ENCODE data around the gene MYOG.

The MYOG gene

DNA sequence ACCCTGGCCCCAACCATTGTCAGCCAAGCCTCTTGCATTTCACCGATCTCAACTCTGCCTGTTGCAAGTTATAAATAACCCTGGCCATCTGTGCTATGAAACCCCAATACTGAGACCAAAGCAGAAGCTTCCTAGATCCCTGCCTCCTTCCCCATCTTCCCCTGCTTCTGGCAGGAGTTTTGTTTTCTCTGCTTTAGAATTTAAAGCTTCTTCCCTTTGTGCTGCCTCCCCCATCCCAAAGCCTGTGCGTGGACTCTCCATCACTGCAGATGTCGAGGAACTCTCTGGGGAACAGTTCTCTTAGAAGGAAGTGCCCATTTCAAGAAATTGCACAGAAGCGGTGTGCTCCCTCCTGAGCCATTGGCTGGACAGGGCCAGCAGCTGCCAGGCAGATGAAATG lies 17.4 kb upstream of the MYOG start:
- Mint-ChIP-seq H3K36me3 (ENCODE audit: low read depth) (no peaks in the 10 kb centered on the region), H3K27me3 (ENCODE audit: low read depth) (peaks cover 19% of the 10 kb centered on the region), H3K4me1 (ENCODE audit: low read depth) (no peaks in the 10 kb centered on the region), H3K9me3 (no peaks in the 10 kb centered on the region), H3K4me3 (no peak overlapping the region), H3K27ac (no peak overlapping the region)
- DNase-seq (ENCODE audit: low spot score) = no peak

DNA sequence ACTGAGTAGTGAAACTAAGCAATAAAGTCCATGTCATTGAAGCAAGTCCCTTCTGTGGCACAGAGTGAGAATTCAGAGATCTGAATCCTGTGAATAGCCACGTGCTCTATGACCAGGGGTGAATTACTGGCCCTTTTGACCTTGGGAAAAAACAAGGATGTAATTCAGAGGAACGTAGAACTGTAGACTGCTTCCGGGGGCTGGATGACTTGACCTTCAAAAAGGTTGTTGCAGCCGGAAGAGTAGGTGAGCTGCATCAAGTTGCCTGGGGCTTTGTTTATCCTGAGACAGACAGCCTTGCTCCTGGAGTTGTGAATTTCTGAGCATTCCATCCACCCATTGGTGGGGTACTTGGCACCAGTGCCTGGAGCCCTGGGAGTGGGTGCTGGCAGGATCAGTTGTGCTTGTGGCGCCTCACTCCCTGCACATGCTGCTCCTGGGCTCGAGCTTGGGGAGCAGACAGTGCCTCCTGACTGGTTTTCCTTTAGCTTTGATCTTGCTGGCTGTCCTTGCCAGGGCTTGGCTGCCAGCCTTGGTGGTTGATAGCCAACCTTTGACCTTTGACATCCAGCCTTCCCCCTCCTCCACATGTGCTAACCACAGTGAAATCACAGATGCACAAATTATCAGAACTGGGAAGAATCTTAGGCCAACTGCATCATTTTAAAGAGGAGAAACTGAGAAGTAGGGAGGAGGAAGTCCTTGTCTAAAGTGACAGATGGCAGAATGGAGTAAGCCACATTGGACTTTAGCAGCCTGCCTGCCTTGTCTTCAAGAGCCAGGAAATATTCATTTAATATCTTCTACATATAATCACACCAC lies 16.2 kb upstream of the MYOG start:
- H3K27ac Mint-ChIP-seq = no peak overlapping the region
- no peaks in the 10 kb centered on the region for H3K36me3 Mint-ChIP-seq (ENCODE audit: low read depth)
- H3K4me1 Mint-ChIP-seq (ENCODE audit: low read depth) = no peaks in the 10 kb centered on the region
- no peak overlapping the region for H3K4me3 Mint-ChIP-seq
- peaks cover 8% of the 10 kb centered on the region for H3K27me3 Mint-ChIP-seq (ENCODE audit: low read depth)
- no peak for DNase-seq (ENCODE audit: low spot score)
- no peaks in the 10 kb centered on the region for H3K9me3 Mint-ChIP-seq

DNA sequence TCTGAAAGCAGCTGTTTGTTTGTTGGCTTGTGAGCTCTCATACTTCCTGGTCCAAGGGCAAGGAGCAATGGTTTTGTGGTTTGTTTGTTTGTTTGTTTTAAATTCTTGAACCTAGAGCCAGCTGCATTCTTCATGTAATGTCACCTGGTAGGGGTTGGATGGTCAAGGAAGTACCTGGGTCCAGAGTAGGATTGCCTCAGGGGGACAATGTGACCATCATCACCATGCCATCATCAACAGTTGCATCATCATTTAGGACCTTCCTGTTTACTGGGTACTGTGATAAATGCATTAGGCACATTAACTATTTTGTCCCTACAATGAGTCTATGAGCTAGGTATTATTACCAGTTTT lies 14.7 kb upstream of the MYOG start:
- Mint-ChIP-seq H3K36me3 (ENCODE audit: low read depth) (no peaks in the 10 kb centered on the region), H3K9me3 (peaks cover 2% of the 10 kb centered on the region), H3K27ac (no peak overlapping the region), H3K4me3 (no peak overlapping the region), H3K27me3 (ENCODE audit: low read depth) (peaks cover 6% of the 10 kb centered on the region), H3K4me1 (ENCODE audit: low read depth) (no peaks in the 10 kb centered on the region)
- no peak for DNase-seq (ENCODE audit: low spot score)

DNA sequence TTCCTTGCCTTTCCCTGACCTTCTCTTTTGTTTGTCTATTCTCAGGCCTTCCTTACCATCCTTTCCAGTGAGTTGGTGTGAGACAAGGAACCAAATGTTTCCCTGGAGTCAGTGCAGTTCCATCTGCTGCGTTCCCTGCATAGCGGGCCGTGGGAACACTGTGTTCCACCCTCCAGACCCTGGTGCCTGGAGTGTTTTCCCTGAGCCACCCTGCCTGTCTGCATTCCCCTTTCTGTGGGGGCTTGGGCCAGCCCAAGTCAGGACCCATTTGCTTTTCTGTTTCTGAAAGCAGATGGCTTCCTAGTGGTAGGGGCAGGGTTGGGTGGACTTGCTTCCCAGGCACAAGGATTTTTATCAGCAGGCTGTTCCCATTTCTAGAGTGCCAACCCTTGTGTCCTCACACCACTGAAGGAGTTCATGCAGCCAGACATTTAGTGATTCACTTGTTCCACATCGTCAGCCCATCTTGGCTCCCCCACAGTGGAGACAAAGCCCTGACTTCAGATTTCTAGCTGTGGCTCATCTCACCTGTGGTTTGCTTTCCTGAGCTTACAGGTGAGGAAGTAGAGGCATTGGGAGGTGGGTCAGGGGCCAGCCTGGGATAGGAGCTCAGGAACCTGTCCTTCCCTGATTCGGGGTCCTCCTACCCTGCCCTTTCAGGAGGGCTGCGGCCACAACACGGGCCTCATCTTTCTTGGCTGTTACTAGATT lies 14.1 kb upstream of the MYOG start:
- Mint-ChIP-seq H3K4me3 (no peak overlapping the region), H3K9me3 (peaks cover 7% of the 10 kb centered on the region), H3K4me1 (ENCODE audit: low read depth) (no peaks in the 10 kb centered on the region), H3K27ac (no peak overlapping the region), H3K36me3 (ENCODE audit: low read depth) (no peaks in the 10 kb centered on the region), H3K27me3 (ENCODE audit: low read depth) (peaks cover 2% of the 10 kb centered on the region)
- no peak for DNase-seq (ENCODE audit: low spot score)

DNA sequence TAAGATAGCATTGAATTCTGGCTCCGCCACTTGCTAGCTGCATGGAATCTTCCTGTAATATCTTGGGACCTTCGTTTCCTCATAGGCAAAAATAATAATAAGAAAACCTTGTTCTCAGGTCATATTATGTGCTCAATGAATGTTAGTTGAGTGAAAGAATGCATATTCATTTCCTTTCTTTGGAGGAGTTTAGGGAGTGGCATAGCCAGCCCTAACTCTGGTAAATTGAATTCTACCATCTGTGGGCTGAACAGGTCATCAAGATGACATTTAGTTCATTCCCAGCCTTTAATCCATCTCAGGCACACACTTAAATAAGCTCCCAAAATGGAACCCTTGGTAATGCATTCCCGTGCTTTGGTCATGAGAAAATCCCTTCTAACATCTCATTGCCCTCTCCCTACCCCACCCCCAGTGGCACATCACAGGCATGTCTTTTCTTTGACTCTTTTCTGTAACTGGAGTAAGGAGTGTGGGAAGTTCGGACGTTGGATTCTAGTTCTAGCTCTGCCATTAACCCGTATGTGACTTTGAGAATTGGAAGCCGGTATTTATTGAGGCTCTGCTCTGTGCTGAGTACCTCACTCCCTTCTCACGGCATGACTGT lies 13.2 kb upstream of the MYOG start:
- H3K4me1 Mint-ChIP-seq (ENCODE audit: low read depth) = no peaks in the 10 kb centered on the region
- no peaks in the 10 kb centered on the region for H3K36me3 Mint-ChIP-seq (ENCODE audit: low read depth)
- no peak overlapping the region for H3K4me3 Mint-ChIP-seq
- H3K9me3 Mint-ChIP-seq = peaks cover 15% of the 10 kb centered on the region
- DNase-seq (ENCODE audit: low spot score) = no peak
- H3K27me3 Mint-ChIP-seq (ENCODE audit: low read depth) = peaks cover 2% of the 10 kb centered on the region
- no peak overlapping the region for H3K27ac Mint-ChIP-seq

DNA sequence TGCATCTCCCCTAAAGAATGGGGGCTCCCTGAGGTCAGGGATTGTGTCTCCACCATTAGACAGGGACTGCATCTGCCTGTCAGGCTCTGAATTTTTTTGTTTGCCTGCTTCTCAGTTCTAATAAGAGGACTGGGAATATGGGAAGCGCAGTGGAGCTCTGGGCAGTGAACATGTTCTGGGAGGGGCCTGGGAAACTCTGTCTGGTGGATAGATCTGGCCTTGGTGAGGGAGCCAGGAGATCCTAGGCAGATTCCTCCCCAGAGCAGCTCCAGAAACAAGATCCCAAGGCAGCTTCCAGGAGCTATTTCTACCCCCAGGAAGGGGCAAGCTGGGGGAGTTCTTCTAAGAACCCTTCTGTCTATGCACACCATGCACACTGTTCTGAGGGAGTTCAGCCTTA lies 12.6 kb upstream of the MYOG start:
- Mint-ChIP-seq H3K27ac (no peak overlapping the region), H3K4me1 (ENCODE audit: low read depth) (no peaks in the 10 kb centered on the region), H3K4me3 (no peak overlapping the region), H3K9me3 (peaks cover 15% of the 10 kb centered on the region), H3K27me3 (ENCODE audit: low read depth) (peaks cover 2% of the 10 kb centered on the region), H3K36me3 (ENCODE audit: low read depth) (no peaks in the 10 kb centered on the region)
- DNase-seq (ENCODE audit: low spot score) = no peak

DNA sequence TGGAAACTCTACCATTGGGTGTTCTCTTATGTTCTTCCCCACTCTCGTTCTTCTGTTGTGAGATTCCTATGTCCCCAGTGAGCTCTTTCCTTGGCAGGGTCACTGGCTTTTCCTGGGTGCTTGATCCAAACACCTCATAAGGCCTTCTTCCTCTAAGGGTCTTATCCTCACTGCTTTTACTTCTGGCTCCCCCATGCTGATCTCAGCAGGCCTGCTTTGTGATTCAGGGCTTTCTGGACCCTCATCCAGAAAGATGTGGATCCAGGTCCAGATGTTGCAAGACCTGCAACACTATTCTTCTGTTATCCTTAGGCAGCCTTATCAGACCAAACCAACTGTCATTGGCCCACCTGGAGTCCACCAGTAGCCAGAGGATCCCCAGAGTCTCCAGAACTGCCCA lies 11.2 kb upstream of the MYOG start:
- Mint-ChIP-seq H3K4me1 (ENCODE audit: low read depth) (no peaks in the 10 kb centered on the region), H3K9me3 (peaks cover 15% of the 10 kb centered on the region), H3K27me3 (ENCODE audit: low read depth) (peaks cover 4% of the 10 kb centered on the region), H3K27ac (no peak overlapping the region), H3K36me3 (ENCODE audit: low read depth) (no peaks in the 10 kb centered on the region), H3K4me3 (no peak overlapping the region)
- DNase-seq (ENCODE audit: low spot score) = no peak

DNA sequence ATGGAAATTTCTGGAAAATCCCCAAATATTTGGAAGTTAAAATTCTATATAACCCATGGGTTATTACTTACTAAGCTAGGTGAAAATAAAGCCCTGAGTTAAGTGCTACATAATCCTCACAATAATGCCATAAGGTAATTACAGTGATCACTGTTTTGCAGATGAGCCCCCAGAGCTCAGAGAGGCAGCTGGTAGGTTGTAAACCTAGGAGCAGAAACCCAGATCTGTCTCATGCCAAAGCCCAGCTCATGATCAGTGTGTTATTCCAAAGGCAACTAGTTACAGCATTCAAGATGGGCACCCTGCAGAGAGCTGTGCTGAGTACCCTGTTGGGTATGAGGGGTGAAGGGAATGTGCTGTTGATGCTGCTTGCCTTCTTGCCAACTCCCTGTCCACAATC lies 10.8 kb upstream of the MYOG start:
- Mint-ChIP-seq H3K36me3 (ENCODE audit: low read depth) (no peaks in the 10 kb centered on the region), H3K9me3 (peaks cover 15% of the 10 kb centered on the region), H3K4me3 (no peak overlapping the region), H3K4me1 (ENCODE audit: low read depth) (no peaks in the 10 kb centered on the region), H3K27ac (no peak overlapping the region), H3K27me3 (ENCODE audit: low read depth) (peaks cover 4% of the 10 kb centered on the region)
- DNase-seq (ENCODE audit: low spot score) = no peak

DNA sequence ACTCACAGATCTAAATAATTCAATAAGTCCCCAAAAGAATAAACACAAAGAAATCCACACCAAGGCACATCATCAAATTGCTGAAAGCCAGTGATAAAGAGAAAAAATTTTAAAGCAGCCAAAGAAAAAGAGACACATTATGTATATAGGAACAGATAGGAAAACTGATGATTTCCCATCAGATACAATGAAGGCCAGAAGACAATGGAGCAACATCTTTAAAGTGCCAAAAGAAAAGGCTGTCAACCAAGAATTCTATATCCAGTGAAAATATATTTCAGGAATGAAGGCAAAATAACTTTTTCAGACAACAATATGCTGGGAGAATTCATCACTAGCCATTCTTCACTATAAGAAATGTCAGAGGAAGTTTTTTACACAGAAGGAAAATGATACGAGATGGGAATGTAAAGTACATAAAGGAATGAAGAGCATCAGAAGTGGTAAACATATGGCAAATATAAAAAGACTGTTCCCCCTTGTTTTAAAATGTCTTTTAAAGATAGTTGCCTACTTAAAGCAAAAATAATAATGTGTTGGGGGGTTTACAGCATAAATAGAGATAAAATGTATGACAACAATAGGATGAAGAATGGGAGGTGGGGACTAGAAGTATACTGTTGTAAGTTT lies 9.4 kb upstream of the MYOG start:
- H3K27ac Mint-ChIP-seq = no peak overlapping the region
- no peak for DNase-seq (ENCODE audit: low spot score)
- peaks cover 6% of the 10 kb centered on the region for H3K27me3 Mint-ChIP-seq (ENCODE audit: low read depth)
- peaks cover 15% of the 10 kb centered on the region for H3K9me3 Mint-ChIP-seq
- no peak overlapping the region for H3K4me3 Mint-ChIP-seq
- H3K4me1 Mint-ChIP-seq (ENCODE audit: low read depth) = no peaks in the 10 kb centered on the region
- no peaks in the 10 kb centered on the region for H3K36me3 Mint-ChIP-seq (ENCODE audit: low read depth)

DNA sequence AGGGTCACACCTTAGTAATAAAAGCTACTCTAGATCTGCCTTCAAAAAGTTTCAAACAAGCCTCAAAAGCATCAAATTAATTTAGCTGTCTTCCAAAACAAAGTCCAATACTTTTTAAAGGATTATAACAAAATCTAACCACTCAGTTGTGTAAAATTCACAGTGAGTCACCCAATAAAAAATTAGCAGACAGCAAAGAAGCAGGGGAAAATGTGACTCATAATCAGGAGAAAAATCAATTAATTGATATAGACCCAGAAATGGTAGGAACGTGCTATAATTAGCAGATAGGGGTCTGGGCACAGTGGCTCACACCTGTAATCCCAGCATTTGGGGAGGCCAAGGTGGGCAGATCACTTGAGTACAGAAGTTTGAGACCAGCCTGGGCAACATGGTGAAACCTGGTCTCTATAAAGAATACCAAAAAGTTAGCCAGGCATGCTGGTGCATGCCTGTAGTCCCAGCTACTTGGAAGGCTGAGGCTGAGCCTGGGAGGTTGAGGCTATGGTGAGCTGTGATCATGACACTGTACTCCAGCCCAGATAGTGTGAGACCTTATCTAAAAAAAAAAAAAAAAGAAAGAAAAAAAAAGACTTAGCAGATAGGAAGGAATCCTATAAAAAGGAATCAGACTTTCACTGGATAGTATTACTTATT lies 8.1 kb upstream of the MYOG start:
- Mint-ChIP-seq H3K27me3 (ENCODE audit: low read depth) (peaks cover 6% of the 10 kb centered on the region), H3K4me1 (ENCODE audit: low read depth) (no peaks in the 10 kb centered on the region), H3K27ac (no peak overlapping the region), H3K9me3 (peaks cover 15% of the 10 kb centered on the region), H3K4me3 (no peak overlapping the region), H3K36me3 (ENCODE audit: low read depth) (no peaks in the 10 kb centered on the region)
- DNase-seq (ENCODE audit: low spot score) = no peak

DNA sequence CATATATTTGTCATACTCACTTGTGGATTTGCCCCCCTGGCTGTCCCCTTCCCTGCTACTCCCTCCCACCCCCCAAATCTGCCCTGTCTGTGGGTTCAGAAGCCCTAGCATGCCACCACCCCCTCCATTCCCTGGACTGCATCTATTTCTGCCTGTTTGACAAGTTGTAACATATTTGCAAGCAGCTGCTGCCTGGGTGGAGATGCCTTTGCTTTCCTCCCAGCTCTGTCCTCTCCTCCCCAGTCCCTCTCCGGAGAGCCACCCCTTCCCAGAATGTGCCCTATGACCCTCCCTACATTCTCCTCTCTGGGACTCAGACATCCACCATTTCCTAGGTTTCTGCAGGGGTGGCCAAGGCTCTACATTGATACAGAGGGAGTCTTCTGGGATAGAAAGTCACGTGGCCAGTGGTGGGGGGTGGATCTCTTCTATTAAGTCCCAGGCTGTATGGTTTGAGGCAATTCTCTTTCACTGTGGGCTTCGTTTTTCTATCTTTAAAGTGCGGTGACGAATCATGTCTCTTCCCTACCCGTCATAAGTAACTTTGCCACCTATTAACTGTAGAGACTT lies 6.0 kb upstream of the MYOG start:
- H3K9me3 Mint-ChIP-seq = peaks cover 15% of the 10 kb centered on the region
- H3K4me3 Mint-ChIP-seq = no peak overlapping the region
- no peak overlapping the region for H3K27ac Mint-ChIP-seq
- H3K27me3 Mint-ChIP-seq (ENCODE audit: low read depth) = peaks cover 6% of the 10 kb centered on the region
- no peaks in the 10 kb centered on the region for H3K4me1 Mint-ChIP-seq (ENCODE audit: low read depth)
- DNase-seq (ENCODE audit: low spot score) = no peak
- no peaks in the 10 kb centered on the region for H3K36me3 Mint-ChIP-seq (ENCODE audit: low read depth)

DNA sequence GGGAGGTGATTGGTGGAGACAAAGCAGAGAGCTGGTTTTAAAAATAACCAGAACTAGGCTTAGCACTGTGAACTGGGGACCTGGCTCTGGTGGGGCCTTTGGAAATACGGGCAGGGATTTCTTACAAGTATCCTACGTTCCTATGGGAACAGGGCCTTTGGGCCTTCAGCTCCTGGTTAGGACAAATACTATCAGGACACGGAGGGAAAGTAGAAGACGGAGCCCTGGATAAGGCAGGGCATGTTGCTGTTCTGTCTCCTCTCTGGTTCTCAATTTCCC lies 5.3 kb upstream of the MYOG start:
- Mint-ChIP-seq H3K4me1 (ENCODE audit: low read depth) (no peaks in the 10 kb centered on the region), H3K27me3 (ENCODE audit: low read depth) (peaks cover 6% of the 10 kb centered on the region), H3K9me3 (peaks cover 15% of the 10 kb centered on the region), H3K4me3 (no peak overlapping the region), H3K36me3 (ENCODE audit: low read depth) (no peaks in the 10 kb centered on the region), H3K27ac (no peak overlapping the region)
- no peak for DNase-seq (ENCODE audit: low spot score)

DNA sequence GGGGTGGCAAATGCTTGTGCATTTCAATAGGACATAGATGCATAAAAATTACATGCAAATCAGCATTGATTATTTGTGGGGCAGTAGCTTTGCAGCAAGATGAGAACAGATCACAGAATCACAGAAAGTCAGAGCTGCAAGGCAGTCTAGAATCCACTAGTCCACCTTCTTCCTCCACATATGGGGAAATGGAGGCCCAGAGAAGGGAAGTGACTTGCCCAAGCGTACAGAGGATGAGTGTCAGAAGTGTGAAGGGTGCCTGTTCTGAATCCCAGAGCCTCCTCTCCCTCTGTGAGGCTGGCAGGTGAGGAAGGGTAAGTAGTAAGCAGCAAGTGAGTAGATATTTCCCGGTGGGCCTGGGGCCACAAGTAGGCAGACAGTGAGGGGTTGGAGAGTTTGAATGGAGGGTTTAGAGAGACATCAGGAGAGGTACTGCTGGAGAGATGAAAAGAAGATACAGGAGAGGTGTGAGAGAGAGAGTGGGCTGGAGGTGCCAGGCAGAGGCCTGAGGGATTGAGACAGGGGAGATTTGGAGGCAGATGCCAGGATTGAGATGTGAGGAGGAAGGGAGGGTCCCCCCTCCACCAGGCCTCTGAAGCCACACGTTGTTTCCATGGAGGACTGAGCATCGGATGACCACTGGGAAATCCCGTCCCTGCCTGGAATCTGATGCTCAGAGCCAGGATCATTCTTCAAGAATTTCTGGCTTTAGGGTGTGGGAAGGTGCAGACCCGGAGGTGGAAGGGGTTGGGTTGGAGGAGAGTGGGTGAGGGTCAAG lies 4.8 kb upstream of the MYOG start:
- H3K27ac Mint-ChIP-seq = no peak overlapping the region
- H3K27me3 Mint-ChIP-seq (ENCODE audit: low read depth) = peaks cover 6% of the 10 kb centered on the region
- H3K9me3 Mint-ChIP-seq = peaks cover 14% of the 10 kb centered on the region
- DNase-seq (ENCODE audit: low spot score) = no peak
- H3K4me3 Mint-ChIP-seq = no peak overlapping the region
- no peaks in the 10 kb centered on the region for H3K4me1 Mint-ChIP-seq (ENCODE audit: low read depth)
- no peaks in the 10 kb centered on the region for H3K36me3 Mint-ChIP-seq (ENCODE audit: low read depth)

All from T-helper 2 cell treated with Interferon-gamma antibody and Interleukin-4, amounts not matched to agents 5 μg/mL and 100 μg/mL, for 36 hours (primary cell).